Bronchial epithelial cell (primary cell): ENCODE results near the gene CACTIN. TPM values are rescaled to one million over a fixed set of nuclear protein-coding genes. Genes with fewer than 3 reads are reported as not detected.

Source experiments
- DNase-seq: peaks from one replicate; pipeline ENCODE4 v3.0.0-alpha.2; 2010; ENCODE audit warnings: low read depth
- FAIRE-seq: peaks from 2 replicates; lab custom pipeline; 2011; peaks lifted over from hg19 to GRCh38; lab: Jason Lieb, UNC
- H3K27me3 ChIP-seq: 2 replicates; pipeline ENCODE4 v1.5.1; 2011; ENCODE audit warnings: low read length; ENCODE audit not compliant: control insufficient read depth, insufficient read depth
- H3K36me3 ChIP-seq: 2 replicates; pipeline ENCODE4 v1.5.1; 2011; ENCODE audit warnings: low read length; ENCODE audit not compliant: control insufficient read depth, insufficient read depth
- H3K4me3 ChIP-seq: 2 replicates; pipeline ENCODE4 v1.5.1; 2011; ENCODE audit warnings: mild to moderate bottlenecking, low read depth, low read length, control low read depth
- CTCF ChIP-seq: IDR thresholded peaks from 2 replicates; pipeline ENCODE4 v1.5.1; 2011; ENCODE audit warnings: mild to moderate bottlenecking, moderate library complexity, low read length, control low read depth, inconsistent platforms; ENCODE audit not compliant: insufficient read depth, severe bottlenecking
- total RNA-seq: library from RNA; depleted of rRNA; stranded (reverse); fragments of >200 nt; gene quantifications from 2 replicates; pipeline ENCODE4 v1.2.1, GENCODE V29; 2014

CACTIN gene
- total RNA-seq, 1 donor from 2014 or later = 30.3 TPM

- no peak for FAIRE-seq
- Histone ChIP-seq H3K4me3 (no peak overlapping the region), H3K36me3 (peaks cover 5% of the 10 kb centered on the region), H3K27me3 (no peaks in the 10 kb centered on the region)
- DNase-seq = no peak
- no peak for TF ChIP-seq CTCF
Observed at GRCh38 chr19:3644351-3645066, 17.9 kb upstream of the CACTIN start.

- H3K36me3 ChIP-seq = peaks cover 8% of the 10 kb centered on the region
- FAIRE-seq (no peak), DNase-seq (no peak)
- H3K27me3 ChIP-seq = no peaks in the 10 kb centered on the region
- no peak overlapping the region for H3K4me3 ChIP-seq
- TF ChIP-seq CTCF = no peak
Observed at GRCh38 chr19:3643674-3644313, 17.2 kb upstream of the CACTIN start.

GRCh38 chr19:3642987-3643673 is 16.5 kb upstream of the CACTIN start:
- H3K27me3 ChIP-seq = no peaks in the 10 kb centered on the region
- no peak for TF ChIP-seq CTCF
- H3K36me3 ChIP-seq = peaks cover 8% of the 10 kb centered on the region
- DNase-seq (peak; percentile 10), FAIRE-seq (no peak)
- H3K4me3 ChIP-seq = no peak overlapping the region

GRCh38 chr19:3642296-3642695 is 15.7 kb upstream of the CACTIN start:
- FAIRE-seq (no peak), DNase-seq (no peak)
- no peaks in the 10 kb centered on the region for H3K27me3 ChIP-seq
- H3K36me3 ChIP-seq = peaks cover 8% of the 10 kb centered on the region
- no peak overlapping the region for H3K4me3 ChIP-seq
- no peak for TF ChIP-seq CTCF

GRCh38 chr19:3641515-3642269 is 15.1 kb upstream of the CACTIN start:
- H3K4me3 ChIP-seq = no peak overlapping the region
- FAIRE-seq (no peak), DNase-seq (no peak)
- no peaks in the 10 kb centered on the region for H3K27me3 ChIP-seq
- H3K36me3 ChIP-seq = peaks cover 8% of the 10 kb centered on the region
- TF ChIP-seq CTCF = no peak
